Fibroblast of lung (primary cell): Measurements from ENCODE around the gene UBE4B. TPM values are rescaled to one million over a fixed set of nuclear protein-coding genes. Genes with fewer than 3 reads are reported as not detected.

ENCODE experiments used
- DNase-seq, 2 donors: peaks; one replicate each; pipeline versions ENCODE4 v3.0.0 to v3.0.0-alpha.2; 2010; ENCODE audit warnings: low read depth in 2 of 2
- H2AFZ ChIP-seq: 2 replicates; pipeline ENCODE4 v1.5.1; 2012; ENCODE audit warnings: low read length, control low read depth, inconsistent platforms
- H3K27ac ChIP-seq: 2 replicates; pipeline ENCODE4 v1.5.1; 2011; ENCODE audit warnings: low read length, control low read depth; ENCODE audit not compliant: insufficient read depth
- H3K27me3 ChIP-seq: 2 replicates; pipeline ENCODE4 v1.5.1; 2011; ENCODE audit warnings: mild to moderate bottlenecking, low read length; ENCODE audit not compliant: control insufficient read depth, insufficient read depth
- H3K36me3 ChIP-seq: 2 replicates; pipeline ENCODE4 v1.5.1; 2011; ENCODE audit warnings: low read length; ENCODE audit not compliant: control insufficient read depth, insufficient read depth
- H3K4me1 ChIP-seq: 2 replicates; pipeline ENCODE4 v1.5.1; 2011; ENCODE audit warnings: low read length; ENCODE audit not compliant: control insufficient read depth, insufficient read depth; ENCODE audit errors: extremely low read depth
- H3K4me2 ChIP-seq: 2 replicates; pipeline ENCODE4 v1.5.1; 2011; ENCODE audit warnings: low read length, control low read depth; ENCODE audit not compliant: insufficient read depth; ENCODE audit errors: extremely low read depth
- H3K4me3 ChIP-seq, 4 experiments: fragments of 200-600 bp in 1 of 4; sonication (generic) in 1 of 4; replicated peaks in 1 of 4; 2 replicates each; pipeline ENCODE4 v1.5.1; 2011 to 2016; ENCODE audit warnings: low read length in 4 of 4, low read depth in 3 of 4, mild to moderate bottlenecking in 3 of 4, control low read depth in 2 of 4, inconsistent platforms in 1 of 4, mixed read lengths in 1 of 4; ENCODE audit not compliant: insufficient read depth in 1 of 4; ENCODE audit errors: control extremely low read depth in 1 of 4
- H3K79me2 ChIP-seq: 2 replicates; pipeline ENCODE4 v1.5.1; 2012; ENCODE audit warnings: mild to moderate bottlenecking, low read length, inconsistent platforms; ENCODE audit not compliant: control insufficient read depth, insufficient read depth
- H3K9ac ChIP-seq: 2 replicates; pipeline ENCODE4 v1.5.1; 2011; ENCODE audit warnings: mild to moderate bottlenecking, low read length, control low read depth; ENCODE audit not compliant: insufficient read depth
- H3K9me3 ChIP-seq: 2 replicates; pipeline ENCODE4 v1.5.1; 2012; ENCODE audit warnings: low read depth, low read length; ENCODE audit not compliant: control insufficient read depth, insufficient read depth
- H4K20me1 ChIP-seq: 2 replicates; pipeline ENCODE4 v1.5.1; 2011; ENCODE audit warnings: low read length; ENCODE audit not compliant: control insufficient read depth, insufficient read depth; ENCODE audit errors: extremely low read depth
- CTCF ChIP-seq, 2 donors: IDR thresholded peaks in 1 of 2; conservative IDR thresholded peaks in 1 of 2; 1 replicate in 1 of 2; 2 replicates in 1 of 2; pipeline ENCODE4 v1.5.1; 2011 to 2012; ENCODE audit warnings: low read length in 2 of 2, control low read depth in 1 of 2, inconsistent platforms in 1 of 2, low read depth in 1 of 2, mild to moderate bottlenecking in 1 of 2
- EZH2 ChIP-seq: IDR thresholded peaks from 2 replicates; pipeline ENCODE4 v1.5.1; 2012; ENCODE audit warnings: low read length, control low read depth, mild to moderate bottlenecking; ENCODE audit errors: missing control alignments
- polyA plus RNA-seq, 2 donors: library from polyadenylated mRNA; depleted of rRNA in 1 of 2; stranded (reverse) in 1 of 2; unstranded in 1 of 2; fragments of >200 nt; gene quantifications; 2 replicates each; pipeline ENCODE4 v1.2.1, GENCODE V29; 2011 to 2012; ENCODE audit warnings: missing spikeins in 1 of 2
- total RNA-seq: library from RNA; depleted of rRNA; stranded (reverse); fragments of >200 nt; gene quantifications from 2 replicates; pipeline ENCODE4 v1.2.1, GENCODE V29; 2014

Gene UBE4B
- total and polyA plus RNA-seq, 2 donors (not counting 1 experiment from before 2014, with no cell fraction given) = 21.9 to 30.7 TPM

- Histone ChIP-seq H2AFZ (no peak overlapping the region), H3K4me2 (no peak overlapping the region), H4K20me1 (no peaks in the 10 kb centered on the region), H3K9me3 (no peaks in the 10 kb centered on the region), H3K36me3 (no peaks in the 10 kb centered on the region), H3K27me3 (no peaks in the 10 kb centered on the region), H3K27ac (no peak overlapping the region), H3K79me2 (no peaks in the 10 kb centered on the region), H3K4me1 (no peaks in the 10 kb centered on the region), H3K9ac (no peak overlapping the region), H3K4me3 (no peak overlapping the region)
- DNase-seq = no peak
- TF ChIP-seq CTCF (conservative IDR thresholded peaks at IDR 0.05 in 1 of 2, IDR thresholded peaks at IDR 0.05 in 1 of 2; ENCODE audit: low read depth in 1 of 2, low read length in 2 of 2) (no peak), EZH2 (no peak)
Observed at GRCh38 chr1:10185759-10186158, 153.0 kb downstream of the UBE4B start.

GRCh38 chr1:10186331-10187025 lies 153.7 kb downstream of the UBE4B start:
- no peak overlapping the region for H3K9ac ChIP-seq
- no peaks in the 10 kb centered on the region for H3K79me2 ChIP-seq
- no peaks in the 10 kb centered on the region for H3K4me1 ChIP-seq
- no peak overlapping the region for H3K4me3 ChIP-seq
- H3K27ac ChIP-seq = no peak overlapping the region
- H3K36me3 ChIP-seq = no peaks in the 10 kb centered on the region
- no peak for DNase-seq
- H3K4me2 ChIP-seq = no peak overlapping the region
- H3K27me3 ChIP-seq = no peaks in the 10 kb centered on the region
- no peaks in the 10 kb centered on the region for H4K20me1 ChIP-seq
- H2AFZ ChIP-seq = no peak overlapping the region
- no peaks in the 10 kb centered on the region for H3K9me3 ChIP-seq
- TF ChIP-seq EZH2 = no peak
- TF ChIP-seq CTCF (conservative IDR thresholded peaks at IDR 0.05 in 1 of 2, IDR thresholded peaks at IDR 0.05 in 1 of 2; ENCODE audit: low read depth in 1 of 2, low read length in 2 of 2) = no peak

- Histone ChIP-seq H2AFZ (no peak overlapping the region), H3K79me2 (no peaks in the 10 kb centered on the region), H3K9ac (no peak overlapping the region), H3K4me2 (no peak overlapping the region), H3K27me3 (no peaks in the 10 kb centered on the region), H3K4me1 (no peaks in the 10 kb centered on the region), H3K4me3 (no peak overlapping the region), H3K9me3 (no peaks in the 10 kb centered on the region), H4K20me1 (no peaks in the 10 kb centered on the region), H3K36me3 (no peaks in the 10 kb centered on the region), H3K27ac (no peak overlapping the region)
- TF ChIP-seq CTCF (conservative IDR thresholded peaks at IDR 0.05 in 1 of 2, IDR thresholded peaks at IDR 0.05 in 1 of 2; ENCODE audit: low read depth in 1 of 2, low read length in 2 of 2) (no peak), EZH2 (no peak)
- no peak for DNase-seq
Observed at GRCh38 chr1:10187026-10187334, 154.2 kb downstream of the UBE4B start.
